ENCODE results near the gene SMIM33. TPM values are rescaled to one million over a fixed set of nuclear protein-coding genes. Genes with fewer than 3 reads are reported as not detected.
A peak's percentile ranks its signal among the peaks of the same experiment; 100 is the strongest.
"Not testable (repeated sequence)": the region's sequence is repeated elsewhere in the genome, so short reads cannot be mapped to it uniquely, and the experiment has no call there.

SMIM33 gene
- total RNA-seq, 2 experiments from 2014 or later = 0.32 to 0.65 TPM

- ChIA-PET CTCF (interaction anchor here (0.9 to 17.1 kb wide), 25 partner anchors 10 to 158 kb away, joined by 3 to 538 read pairs (median 6); partner anchors contain the start of genes ECSCR and STING1), POLR2A (interaction anchor here (1.2 to 2.5 kb wide), 3 partner anchors 30 to 92 kb away, joined by 3 to 16 read pairs (median 4); partner anchors contain the start of gene STING1)
- DNase-seq (no peak), ATAC-seq (no peak)
- Mint-ChIP-seq H3K36me3 (ENCODE audit: low read depth) (peaks cover 2% of the 10 kb centered on the region), H3K27me3 (ENCODE audit: low read depth) (peaks cover 5% of the 10 kb centered on the region), H3K4me3 (no peak overlapping the region), H3K4me1 (ENCODE audit: low read depth) (peaks cover 43% of the 10 kb centered on the region), H3K27ac (peak overlapping the region; percentile 45), H3K9me3 (ENCODE audit: insufficient read depth) (no peaks in the 10 kb centered on the region)
These were observed 42.1 kb downstream of the SMIM33 start for GRCh38 chr5:139512786-139513390.

- not testable (repeated sequence) for H3K27me3 Mint-ChIP-seq (ENCODE audit: low read depth); H3K4me3 Mint-ChIP-seq; H3K9me3 Mint-ChIP-seq (ENCODE audit: insufficient read depth); H3K36me3 Mint-ChIP-seq (ENCODE audit: low read depth); H3K27ac Mint-ChIP-seq
- CTCF ChIA-PET = interaction anchor here (0.6 to 17.1 kb wide), 30 partner anchors 10 to 225 kb away, joined by 3 to 538 read pairs (median 6); partner anchors contain the start of genes ECSCR and STING1
- DNase-seq = peak; percentile 87
- POLR2A ChIA-PET = interaction anchor here (1.3 to 2.5 kb wide), 2 partner anchors 91 to 93 kb away, joined by 4 to 16 read pairs; no protein-coding TSS in a partner anchor
- H3K4me1 Mint-ChIP-seq (ENCODE audit: low read depth) = peaks cover 48% of the 10 kb centered on the region
- ATAC-seq = peak; percentile 71
These were observed 42.6 kb downstream of the SMIM33 start for GRCh38 chr5:139513434-139513833.

- no peak for ATAC-seq
- peaks cover 4% of the 10 kb centered on the region for H3K27me3 Mint-ChIP-seq (ENCODE audit: low read depth)
- no peak overlapping the region for H3K27ac Mint-ChIP-seq
- no peak overlapping the region for H3K4me3 Mint-ChIP-seq
- POLR2A ChIA-PET = interaction anchor here (1.3 to 2.5 kb wide), 2 partner anchors 91 to 93 kb away, joined by 4 to 16 read pairs; no protein-coding TSS in a partner anchor
- no peak for DNase-seq
- H3K9me3 Mint-ChIP-seq (ENCODE audit: insufficient read depth) = no peaks in the 10 kb centered on the region
- H3K4me1 Mint-ChIP-seq (ENCODE audit: low read depth) = peaks cover 53% of the 10 kb centered on the region
- CTCF ChIA-PET = interaction anchor here (0.6 to 17.1 kb wide), 31 partner anchors 9 to 225 kb away, joined by 3 to 538 read pairs (median 5); partner anchors contain the start of genes ECSCR and STING1
- peaks cover 2% of the 10 kb centered on the region for H3K36me3 Mint-ChIP-seq (ENCODE audit: low read depth)
These were observed 43.2 kb downstream of the SMIM33 start for GRCh38 chr5:139513852-139514485.

- H3K9me3 Mint-ChIP-seq (ENCODE audit: insufficient read depth) = no peaks in the 10 kb centered on the region
- peaks cover 5% of the 10 kb centered on the region for H3K27me3 Mint-ChIP-seq (ENCODE audit: low read depth)
- peaks cover 53% of the 10 kb centered on the region for H3K4me1 Mint-ChIP-seq (ENCODE audit: low read depth)
- H3K4me3 Mint-ChIP-seq = no peak overlapping the region
- no peak for ATAC-seq
- no peak for DNase-seq
- POLR2A ChIA-PET = no interaction called here
- no peak overlapping the region for H3K27ac Mint-ChIP-seq
- H3K36me3 Mint-ChIP-seq (ENCODE audit: low read depth) = peaks cover 2% of the 10 kb centered on the region
- CTCF ChIA-PET = interaction anchor here (0.6 to 17.1 kb wide), 24 partner anchors 9 to 226 kb away, joined by 3 to 538 read pairs (median 6); partner anchors contain the start of genes ECSCR and STING1
These were observed 43.7 kb downstream of the SMIM33 start for GRCh38 chr5:139514486-139514856.

- Mint-ChIP-seq H3K27ac (peak overlapping the region; percentile 88), H3K27me3 (ENCODE audit: low read depth) (peaks cover 2% of the 10 kb centered on the region), H3K36me3 (ENCODE audit: low read depth) (no peaks in the 10 kb centered on the region), H3K4me1 (ENCODE audit: low read depth) (peaks cover 26% of the 10 kb centered on the region), H3K4me3 (peak overlapping the region; percentile 75), H3K9me3 (ENCODE audit: insufficient read depth) (no peaks in the 10 kb centered on the region)
- ChIA-PET CTCF (interaction anchor here (0.7 to 17.1 kb wide), 21 partner anchors 12 to 248 kb away, joined by 3 to 538 read pairs (median 4); partner anchors contain the start of gene STING1), POLR2A (interaction anchor here (0.6 to 2.1 kb wide), 6 partner anchors 35 to 125 kb away, joined by 3 to 9 read pairs (median 4); partner anchors contain the start of genes STING1 and UBE2D2)
- ATAC-seq = peak; percentile 97
- peak; percentile 91 for DNase-seq
These were observed 47.1 kb downstream of the SMIM33 start for GRCh38 chr5:139517683-139518564.

Other genes with a start within 250 kb of the SMIM33 start
- 100 to 1,000 TPM; 174 to 176 TPM for gene MATR3, start 177.3 kb upstream of the SMIM33 start, total RNA-seq
- gene PAIP2, start 129.2 kb upstream of the SMIM33 start, total RNA-seq = 10 to 100 TPM; 90.7 to 93.5 TPM
- 1 to 10 TPM; 1.2 to 1.5 TPM for gene SLC23A1, start 87.7 kb upstream of the SMIM33 start, total RNA-seq
- 10 to 100 TPM; 19.0 to 19.9 TPM for gene MZB1, start 81.1 kb upstream of the SMIM33 start, total RNA-seq
- gene PROB1, start 75.9 kb upstream of the SMIM33 start, total RNA-seq = 1 to 10 TPM; 5.2 to 6.2 TPM
- gene SPATA24, start 66.9 kb upstream of the SMIM33 start, total RNA-seq = 1 to 10 TPM; 3.8 to 4.0 TPM
- gene DNAJC18, start 31.5 kb upstream of the SMIM33 start, total RNA-seq = 1 to 10 TPM; 3.7 to 5.4 TPM
- gene ECSCR, start 8.3 kb upstream of the SMIM33 start, total RNA-seq = not detected
- gene STING1, start 11.8 kb downstream of the SMIM33 start, total RNA-seq = 10 to 100 TPM; 64.9 to 67.4 TPM
- 100 to 1,000 TPM; 227 to 232 TPM for gene UBE2D2, start 90.3 kb downstream of the SMIM33 start, total RNA-seq
- gene CXXC5, start 177.3 kb downstream of the SMIM33 start, total RNA-seq = 1 to 10 TPM; 1.2 to 2.0 TPM

All from activated CD8-positive, alpha-beta T cell treated with anti-CD3 and anti-CD28 coated beads, Interleukin-2, amount 10 ng/mL, durations not matched to agents 7 days and 5 days (primary cell).